Measurements from ENCODE around the gene NR1H2. TPM values are rescaled to one million over a fixed set of nuclear protein-coding genes. Genes with fewer than 3 reads are reported as not detected.

Gene NR1H2
- total RNA-seq, 1 donor from 2014 or later = 29.1 TPM

DNA sequence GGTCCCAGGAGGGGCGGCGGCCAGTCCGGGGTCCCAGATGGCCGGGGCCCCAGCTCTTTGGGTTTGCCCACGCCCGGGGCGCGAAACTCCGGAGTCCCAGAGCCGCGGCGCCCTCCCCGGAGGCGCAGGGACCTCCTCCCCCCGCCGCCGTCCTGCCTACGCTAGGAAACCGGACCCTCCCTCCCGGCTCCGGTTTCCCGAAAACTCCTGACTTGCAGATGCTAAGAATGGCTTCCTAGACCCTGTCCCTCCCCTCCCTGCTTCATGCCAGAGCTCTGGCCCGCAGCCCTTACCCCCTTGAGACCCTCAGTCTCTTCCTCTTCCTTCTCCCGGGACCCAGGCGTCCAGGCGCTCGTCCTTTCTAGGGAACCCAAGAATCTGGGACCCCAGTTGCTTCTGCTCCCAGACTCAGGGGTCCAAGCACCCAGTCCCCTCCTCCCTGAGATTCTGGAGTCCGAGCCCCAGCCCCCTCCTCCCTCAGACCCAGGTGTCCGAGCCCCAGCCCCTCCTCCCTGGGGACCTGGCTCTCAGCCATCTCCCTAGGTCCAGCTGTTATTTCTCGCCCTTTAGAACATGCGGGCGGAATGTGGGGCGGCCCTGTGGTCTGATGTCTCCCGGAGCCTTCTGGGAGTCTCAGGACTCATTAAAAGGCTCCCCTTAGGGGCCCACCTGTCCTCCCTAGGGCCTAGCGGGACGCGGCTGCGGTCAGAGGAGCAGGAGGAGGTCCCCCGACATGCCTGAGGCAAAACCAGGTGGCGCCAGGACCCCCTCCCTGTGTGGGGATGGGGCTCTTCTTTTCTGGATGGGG, 56.2 kb downstream of the NR1H2 start, which contains the start of gene MYBPC2:
Gene MYBPC2 (plus strand): TSS at position 672 of the 808 bp plus-strand sequence. CDS start 62 bp downstream, at position 734.
- TF ChIP-seq, protein P1, sequence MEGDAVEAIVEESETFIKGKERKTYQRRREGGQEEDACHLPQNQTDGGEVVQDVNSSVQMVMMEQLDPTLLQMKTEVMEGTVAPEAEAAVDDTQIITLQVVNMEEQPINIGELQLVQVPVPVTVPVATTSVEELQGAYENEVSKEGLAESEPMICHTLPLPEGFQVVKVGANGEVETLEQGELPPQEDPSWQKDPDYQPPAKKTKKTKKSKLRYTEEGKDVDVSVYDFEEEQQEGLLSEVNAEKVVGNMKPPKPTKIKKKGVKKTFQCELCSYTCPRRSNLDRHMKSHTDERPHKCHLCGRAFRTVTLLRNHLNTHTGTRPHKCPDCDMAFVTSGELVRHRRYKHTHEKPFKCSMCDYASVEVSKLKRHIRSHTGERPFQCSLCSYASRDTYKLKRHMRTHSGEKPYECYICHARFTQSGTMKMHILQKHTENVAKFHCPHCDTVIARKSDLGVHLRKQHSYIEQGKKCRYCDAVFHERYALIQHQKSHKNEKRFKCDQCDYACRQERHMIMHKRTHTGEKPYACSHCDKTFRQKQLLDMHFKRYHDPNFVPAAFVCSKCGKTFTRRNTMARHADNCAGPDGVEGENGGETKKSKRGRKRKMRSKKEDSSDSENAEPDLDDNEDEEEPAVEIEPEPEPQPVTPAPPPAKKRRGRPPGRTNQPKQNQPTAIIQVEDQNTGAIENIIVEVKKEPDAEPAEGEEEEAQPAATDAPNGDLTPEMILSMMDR (IDR thresholded peaks at IDR 0.05; ENCODE audit: unreplicated experiment) = peak; percentile 2
- peak within 1 kb of the TSS; percentile 82 for H3K4me3 Mint-ChIP-seq (ENCODE audit: low read depth)
- H3K27me3 Mint-ChIP-seq = peaks cover 46% of the 10 kb centered on the region
- H3K27ac Mint-ChIP-seq = peak within 1 kb of the TSS; percentile 95
- H3K36me3 Mint-ChIP-seq (ENCODE audit: insufficient read depth) = no peaks in the 10 kb centered on the region
- no peak for DNase-seq (ENCODE audit: low spot score, unreplicated experiment)
- H3K4me1 Mint-ChIP-seq (ENCODE audit: low read depth) = peaks cover 6% of the 10 kb centered on the region
- no peaks in the 10 kb centered on the region for H3K9me3 Mint-ChIP-seq (ENCODE audit: low read depth)

Other genes starting within 250 kb of the NR1H2 start
- gene IZUMO2, start 213.2 kb upstream of the NR1H2 start, total RNA-seq = not detected in 2 replicates
- 65.9 and 67.9 TPM in 2 replicates for gene MYH14, start 172.8 kb upstream of the NR1H2 start, total RNA-seq
- 19.8 and 23.6 TPM in 2 replicates for gene KCNC3, start 47.1 kb upstream of the NR1H2 start, total RNA-seq
- 2.3 and 2.7 TPM in 2 replicates for gene NAPSA, start 10.8 kb upstream of the NR1H2 start, total RNA-seq
- gene POLD1, start 7.9 kb downstream of the NR1H2 start, total RNA-seq = 91.4 and 99.5 TPM in 2 replicates
- 1.7 and 2.5 TPM in 2 replicates for gene SPIB, start 42.5 kb downstream of the NR1H2 start, total RNA-seq
- gene MYBPC2, start 56.4 kb downstream of the NR1H2 start, total RNA-seq = 1.6 and 2.1 TPM in 2 replicates
- gene EMC10, start 100.0 kb downstream of the NR1H2 start, total RNA-seq = 177 and 181 TPM in 2 replicates
- gene GARIN5A, start 100.4 kb downstream of the NR1H2 start, total RNA-seq = 11.6 and 12.0 TPM in 2 replicates
- 12.1 and 13.1 TPM in 2 replicates for gene JOSD2, start 134.7 kb downstream of the NR1H2 start, total RNA-seq
- gene ASPDH, start 137.5 kb downstream of the NR1H2 start, total RNA-seq = not detected in 2 replicates
- gene LRRC4B, start 192.0 kb downstream of the NR1H2 start, total RNA-seq = 1.0 and 1.2 TPM in 2 replicates